Measurements from ENCODE around the gene TMF1. TPM values are rescaled to one million over a fixed set of nuclear protein-coding genes. Genes with fewer than 3 reads are reported as not detected.

TMF1 gene
- total RNA-seq, 1 donor from 2014 or later = 24.4 TPM

DNA sequence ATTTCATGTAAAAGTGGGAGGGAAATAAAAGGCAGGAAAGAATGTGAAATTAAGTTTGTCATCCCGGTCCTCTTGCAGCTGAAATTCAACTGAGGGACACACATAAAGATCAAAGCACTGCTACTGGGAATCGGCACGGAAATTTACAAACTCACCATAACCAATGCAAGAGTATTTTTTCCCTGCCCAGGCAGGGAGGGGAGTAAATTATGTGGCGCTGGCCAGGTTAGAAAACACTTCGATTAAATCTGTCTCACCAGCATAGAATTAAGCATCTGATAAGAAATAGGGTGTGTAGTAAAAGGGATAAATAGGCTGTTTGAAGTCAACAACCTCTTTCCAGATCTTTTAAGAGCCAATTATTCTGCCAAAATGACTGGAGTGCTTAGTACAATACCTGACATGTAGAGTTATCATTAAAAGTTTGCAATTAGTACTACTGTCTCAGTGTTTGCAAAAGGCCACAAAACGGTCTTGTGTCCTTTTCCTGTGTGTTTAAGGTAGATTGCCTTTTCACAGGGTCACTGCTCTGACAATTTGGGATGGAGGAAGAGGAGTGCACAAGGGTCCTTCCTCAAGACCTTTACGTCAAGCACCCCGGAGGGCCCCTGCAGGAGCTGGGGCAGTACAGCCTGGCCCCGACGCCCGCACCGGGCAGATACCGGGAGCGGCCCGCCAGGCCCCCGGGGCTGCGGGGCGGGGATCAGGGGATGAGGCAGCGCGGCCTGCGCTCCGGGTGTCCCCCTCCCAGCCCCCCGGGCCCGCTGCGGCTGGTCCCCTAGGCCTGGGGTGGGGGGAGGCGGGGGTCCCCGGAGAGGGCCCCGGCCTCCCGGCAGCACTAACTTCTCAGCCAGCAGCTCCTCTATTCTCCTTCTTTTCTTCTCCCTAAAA, 27.4 kb upstream of the TMF1 start:
- peak overlapping the region; percentile 66 for H3K27ac ChIP-seq
- Mint-ChIP-seq H3K27me3 (ENCODE audit: insufficient read depth, low read depth) (peaks cover 4% of the 10 kb centered on the region), H3K4me3 (peak overlapping the region; percentile 87), H3K27ac (peak overlapping the region; percentile 57), H3K9me3 (no peaks in the 10 kb centered on the region), H3K4me1 (peaks cover 55% of the 10 kb centered on the region), H3K36me3 (peaks cover 5% of the 10 kb centered on the region)
- H3K79me2 ChIP-seq (ENCODE audit: low read depth) = peaks cover 56% of the 10 kb centered on the region
- H3K4me2 ChIP-seq = peak overlapping the region; percentile 95
- peaks cover 6% of the 10 kb centered on the region for H4K20me1 ChIP-seq (ENCODE audit: low read depth)
- no peaks in the 10 kb centered on the region for H3K27me3 ChIP-seq
- no peaks in the 10 kb centered on the region for H3K9me3 ChIP-seq (ENCODE audit: low read depth)
- TF ChIP-seq EZH2 (IDR thresholded peaks at IDR 0.05) (no peak), EZH2phosphoT487 (IDR thresholded peaks at IDR 0.05) (no peak)
- TF ChIP-seq, protein P1, sequence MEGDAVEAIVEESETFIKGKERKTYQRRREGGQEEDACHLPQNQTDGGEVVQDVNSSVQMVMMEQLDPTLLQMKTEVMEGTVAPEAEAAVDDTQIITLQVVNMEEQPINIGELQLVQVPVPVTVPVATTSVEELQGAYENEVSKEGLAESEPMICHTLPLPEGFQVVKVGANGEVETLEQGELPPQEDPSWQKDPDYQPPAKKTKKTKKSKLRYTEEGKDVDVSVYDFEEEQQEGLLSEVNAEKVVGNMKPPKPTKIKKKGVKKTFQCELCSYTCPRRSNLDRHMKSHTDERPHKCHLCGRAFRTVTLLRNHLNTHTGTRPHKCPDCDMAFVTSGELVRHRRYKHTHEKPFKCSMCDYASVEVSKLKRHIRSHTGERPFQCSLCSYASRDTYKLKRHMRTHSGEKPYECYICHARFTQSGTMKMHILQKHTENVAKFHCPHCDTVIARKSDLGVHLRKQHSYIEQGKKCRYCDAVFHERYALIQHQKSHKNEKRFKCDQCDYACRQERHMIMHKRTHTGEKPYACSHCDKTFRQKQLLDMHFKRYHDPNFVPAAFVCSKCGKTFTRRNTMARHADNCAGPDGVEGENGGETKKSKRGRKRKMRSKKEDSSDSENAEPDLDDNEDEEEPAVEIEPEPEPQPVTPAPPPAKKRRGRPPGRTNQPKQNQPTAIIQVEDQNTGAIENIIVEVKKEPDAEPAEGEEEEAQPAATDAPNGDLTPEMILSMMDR (IDR thresholded peaks at IDR 0.05) = no peak
- peak overlapping the region; percentile 69 for H2AFZ ChIP-seq (replicated peaks)
- peaks cover 10% of the 10 kb centered on the region for H3K4me1 ChIP-seq
- peak overlapping the region; percentile 90 for H3K4me3 ChIP-seq
- H3K9ac ChIP-seq = peak overlapping the region; percentile 93
- DNase-seq (ENCODE audit: low spot score) = peak; percentile 62
- peaks cover 4% of the 10 kb centered on the region for H3K36me3 ChIP-seq
- no peaks in the 10 kb centered on the region for H3F3A ChIP-seq (ENCODE audit: low read depth)

- H3K4me1 Mint-ChIP-seq = peaks cover 4% of the 10 kb centered on the region
- H3K4me3 Mint-ChIP-seq = no peak overlapping the region
- Histone ChIP-seq H3K4me3 (no peak overlapping the region), H3K9ac (no peak overlapping the region), H4K20me1 (ENCODE audit: low read depth) (peaks cover 14% of the 10 kb centered on the region), H3K4me2 (no peak overlapping the region), H3K27ac (no peak overlapping the region), H3F3A (ENCODE audit: low read depth) (no peaks in the 10 kb centered on the region), H3K27me3 (no peaks in the 10 kb centered on the region), H3K4me1 (no peaks in the 10 kb centered on the region), H3K36me3 (peaks cover 5% of the 10 kb centered on the region), H3K9me3 (ENCODE audit: low read depth) (no peaks in the 10 kb centered on the region), H3K79me2 (ENCODE audit: low read depth) (peaks cover 66% of the 10 kb centered on the region), H2AFZ (replicated peaks) (no peak overlapping the region)
- DNase-seq (ENCODE audit: low spot score) = no peak
- peaks cover 27% of the 10 kb centered on the region for H3K36me3 Mint-ChIP-seq
- H3K9me3 Mint-ChIP-seq = no peaks in the 10 kb centered on the region
- TF ChIP-seq, protein P1 (IDR thresholded peaks at IDR 0.05) = no peak
- TF ChIP-seq EZH2 (IDR thresholded peaks at IDR 0.05) = no peak
- H3K27ac Mint-ChIP-seq = no peak overlapping the region
- H3K27me3 Mint-ChIP-seq (ENCODE audit: insufficient read depth, low read depth) = no peaks in the 10 kb centered on the region
These were observed 20.8 kb upstream of the TMF1 start for GRCh38 chr3:69072928-69073327.

DNA sequence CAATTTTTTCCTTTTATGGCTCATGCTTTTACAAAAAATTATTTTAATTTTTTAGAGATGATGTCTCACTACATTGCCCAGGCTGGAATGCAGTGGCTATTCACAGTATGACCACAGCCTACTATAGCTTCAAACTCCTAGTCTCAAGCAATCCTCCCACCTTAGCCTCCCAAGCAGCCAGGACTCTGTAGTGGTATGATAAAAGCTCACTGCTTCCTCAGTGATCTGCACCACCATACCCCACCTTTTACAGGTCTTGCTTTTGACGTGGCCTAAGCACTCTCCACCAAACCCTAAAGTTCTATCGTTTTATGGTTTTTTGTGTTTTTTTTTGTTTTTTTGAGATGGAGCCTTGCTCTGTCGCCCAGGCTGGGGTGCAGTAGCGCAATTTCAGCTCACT, 14.0 kb upstream of the TMF1 start:
- Histone ChIP-seq H3K9me3 (ENCODE audit: low read depth) (no peaks in the 10 kb centered on the region), H3K4me2 (no peak overlapping the region), H4K20me1 (ENCODE audit: low read depth) (peaks cover 3% of the 10 kb centered on the region), H3K36me3 (peaks cover 31% of the 10 kb centered on the region), H3K27me3 (no peaks in the 10 kb centered on the region), H3K4me1 (no peaks in the 10 kb centered on the region), H3F3A (ENCODE audit: low read depth) (no peaks in the 10 kb centered on the region), H3K9ac (no peak overlapping the region), H3K79me2 (ENCODE audit: low read depth) (peaks cover 4% of the 10 kb centered on the region), H3K4me3 (no peak overlapping the region), H3K27ac (no peak overlapping the region), H2AFZ (replicated peaks) (no peak overlapping the region)
- Mint-ChIP-seq H3K4me1 (no peaks in the 10 kb centered on the region), H3K9me3 (no peaks in the 10 kb centered on the region), H3K27me3 (ENCODE audit: insufficient read depth, low read depth) (no peaks in the 10 kb centered on the region), H3K27ac (no peak overlapping the region), H3K4me3 (no peak overlapping the region), H3K36me3 (peaks cover 23% of the 10 kb centered on the region)
- DNase-seq (ENCODE audit: low spot score) = no peak
- no peak for TF ChIP-seq EZH2 (IDR thresholded peaks at IDR 0.05)
- TF ChIP-seq EZH2phosphoT487 (IDR thresholded peaks at IDR 0.05) = no peak
- TF ChIP-seq, protein P1 (IDR thresholded peaks at IDR 0.05) = no peak
